ENCODE measurements around the gene CYP2C18.
"Not testable (repeated sequence)": the region's sequence is repeated elsewhere in the genome, so short reads cannot be mapped to it uniquely, and the experiment has no call there.

Gene CYP2C18

GRCh38 chr10:94676496-94676895, 7.0 kb upstream of the CYP2C18 start:
- Histone ChIP-seq H3K4me3 (ENCODE audit: low read length) (no peak overlapping the region), H3K9me3 (ENCODE audit: insufficient read depth, low read depth, low read length) (no peaks in the 10 kb centered on the region), H3K27ac (ENCODE audit: low read length) (no peak overlapping the region), H3K4me1 (ENCODE audit: insufficient read depth, low read length) (0 out of 2 replicates have a peak, but pooled peaks cover 3% of the 10 kb centered on the region), H3K9ac (ENCODE audit: low read depth, low read length) (no peak overlapping the region), H3K36me3 (ENCODE audit: insufficient read depth, low read depth, low read length) (no peaks in the 10 kb centered on the region), H3K27me3 (ENCODE audit: insufficient read depth, low read length) (no peaks in the 10 kb centered on the region)

- H3K4me1 ChIP-seq (ENCODE audit: insufficient read depth, low read length), result 0 out of 2 replicates have a peak, but pooled peaks cover 3% of the 10 kb centered on the region
- H3K27ac ChIP-seq (ENCODE audit: low read length), result no peak overlapping the region
- no peaks in the 10 kb centered on the region for H3K27me3 ChIP-seq (ENCODE audit: insufficient read depth, low read length)
- no peak overlapping the region for H3K9ac ChIP-seq (ENCODE audit: low read depth, low read length)
- no peaks in the 10 kb centered on the region for H3K36me3 ChIP-seq (ENCODE audit: insufficient read depth, low read depth, low read length)
- H3K9me3 ChIP-seq (ENCODE audit: insufficient read depth, low read depth, low read length), result no peaks in the 10 kb centered on the region
- no peak overlapping the region for H3K4me3 ChIP-seq (ENCODE audit: low read length)
These were observed 5.8 kb upstream of the CYP2C18 start for GRCh38 chr10:94677691-94678090.

- H3K9ac ChIP-seq (ENCODE audit: low read depth, low read length), result no peak overlapping the region
- H3K27me3 ChIP-seq (ENCODE audit: insufficient read depth, low read length), result no peaks in the 10 kb centered on the region
- no peak overlapping the region for H3K4me3 ChIP-seq (ENCODE audit: low read length)
- H3K36me3 ChIP-seq (ENCODE audit: insufficient read depth, low read depth, low read length), result no peaks in the 10 kb centered on the region
- no peaks in the 10 kb centered on the region for H3K9me3 ChIP-seq (ENCODE audit: insufficient read depth, low read depth, low read length)
- H3K4me1 ChIP-seq (ENCODE audit: insufficient read depth, low read length), result peaks cover 8% of the 10 kb centered on the region; the same call in 1 of the 2 replicates
- H3K27ac ChIP-seq (ENCODE audit: low read length), result no peak overlapping the region
These were observed 5.1 kb upstream of the CYP2C18 start for GRCh38 chr10:94678475-94678874.

GRCh38 chr10:94680544-94680943, 3.0 kb upstream of the CYP2C18 start:
- Histone ChIP-seq H3K27ac (ENCODE audit: low read length) (no peak overlapping the region), H3K27me3 (ENCODE audit: insufficient read depth, low read length) (no peaks in the 10 kb centered on the region), H3K9me3 (ENCODE audit: insufficient read depth, low read depth, low read length) (0 out of 2 replicates have a peak, but pooled peaks cover 2% of the 10 kb centered on the region), H3K36me3 (ENCODE audit: insufficient read depth, low read depth, low read length) (no peaks in the 10 kb centered on the region), H3K4me3 (ENCODE audit: low read length) (no peak overlapping the region), H3K9ac (ENCODE audit: low read depth, low read length) (no peak overlapping the region), H3K4me1 (ENCODE audit: insufficient read depth, low read length) (peaks cover 6% of the 10 kb centered on the region; the same call in 1 of the 2 replicates)

- H3K4me3 ChIP-seq (ENCODE audit: low read length); H3K4me1 ChIP-seq (ENCODE audit: insufficient read depth, low read length); H3K27me3 ChIP-seq (ENCODE audit: insufficient read depth, low read length); H3K9ac ChIP-seq (ENCODE audit: low read depth, low read length); H3K36me3 ChIP-seq (ENCODE audit: insufficient read depth, low read depth, low read length); H3K27ac ChIP-seq (ENCODE audit: low read length); H3K9me3 ChIP-seq (ENCODE audit: insufficient read depth, low read depth, low read length): not testable (repeated sequence)
These were observed 893 bp upstream of the CYP2C18 start for GRCh38 chr10:94682636-94683035.

GRCh38 chr10:94687625-94688248, 4.2 kb downstream of the CYP2C18 start:
- Histone ChIP-seq H3K27me3 (ENCODE audit: insufficient read depth, low read length) (no peaks in the 10 kb centered on the region), H3K36me3 (ENCODE audit: insufficient read depth, low read depth, low read length) (no peaks in the 10 kb centered on the region), H3K9me3 (ENCODE audit: insufficient read depth, low read depth, low read length) (0 out of 2 replicates have a peak, but pooled peaks cover 4% of the 10 kb centered on the region), H3K27ac (ENCODE audit: low read length) (no peak overlapping the region), H3K9ac (ENCODE audit: low read depth, low read length) (no peak overlapping the region), H3K4me1 (ENCODE audit: insufficient read depth, low read length) (peaks cover 6% of the 10 kb centered on the region; the same call in 1 of the 2 replicates), H3K4me3 (ENCODE audit: low read length) (no peak overlapping the region)

- no peak overlapping the region for H3K9ac ChIP-seq (ENCODE audit: low read depth, low read length)
- H3K36me3 ChIP-seq (ENCODE audit: insufficient read depth, low read depth, low read length), result no peaks in the 10 kb centered on the region
- no peak overlapping the region for H3K4me3 ChIP-seq (ENCODE audit: low read length)
- no peaks in the 10 kb centered on the region for H3K27me3 ChIP-seq (ENCODE audit: insufficient read depth, low read length)
- no peak overlapping the region for H3K27ac ChIP-seq (ENCODE audit: low read length)
- no peaks in the 10 kb centered on the region for H3K9me3 ChIP-seq (ENCODE audit: insufficient read depth, low read depth, low read length)
- H3K4me1 ChIP-seq (ENCODE audit: insufficient read depth, low read length), result no peaks in the 10 kb centered on the region
These were observed 22.6 kb downstream of the CYP2C18 start for GRCh38 chr10:94706089-94706488.

- H3K4me1 ChIP-seq (ENCODE audit: insufficient read depth, low read length), result no peaks in the 10 kb centered on the region
- H3K9me3 ChIP-seq (ENCODE audit: insufficient read depth, low read depth, low read length), result no peaks in the 10 kb centered on the region
- no peaks in the 10 kb centered on the region for H3K27me3 ChIP-seq (ENCODE audit: insufficient read depth, low read length)
- H3K9ac ChIP-seq (ENCODE audit: low read depth, low read length), result no peak overlapping the region
- no peaks in the 10 kb centered on the region for H3K36me3 ChIP-seq (ENCODE audit: insufficient read depth, low read depth, low read length)
- H3K27ac ChIP-seq (ENCODE audit: low read length), result no peak overlapping the region
- no peak overlapping the region for H3K4me3 ChIP-seq (ENCODE audit: low read length)
These were observed 27.0 kb downstream of the CYP2C18 start for GRCh38 chr10:94710578-94710977.

- no peak overlapping the region for H3K4me3 ChIP-seq (ENCODE audit: low read length)
- H3K4me1 ChIP-seq (ENCODE audit: insufficient read depth, low read length), result no peaks in the 10 kb centered on the region
- H3K27me3 ChIP-seq (ENCODE audit: insufficient read depth, low read length), result no peaks in the 10 kb centered on the region
- H3K9me3 ChIP-seq (ENCODE audit: insufficient read depth, low read depth, low read length), result no peaks in the 10 kb centered on the region
- H3K36me3 ChIP-seq (ENCODE audit: insufficient read depth, low read depth, low read length), result no peaks in the 10 kb centered on the region
- no peak overlapping the region for H3K9ac ChIP-seq (ENCODE audit: low read depth, low read length)
- H3K27ac ChIP-seq (ENCODE audit: low read length), result no peak overlapping the region
These were observed 42.3 kb downstream of the CYP2C18 start for GRCh38 chr10:94725871-94726270.

GRCh38 chr10:94735197-94735596, 51.7 kb downstream of the CYP2C18 start:
- Histone ChIP-seq H3K4me1 (ENCODE audit: insufficient read depth, low read length) (no peaks in the 10 kb centered on the region), H3K27ac (ENCODE audit: low read length) (no peak overlapping the region), H3K27me3 (ENCODE audit: insufficient read depth, low read length) (no peaks in the 10 kb centered on the region), H3K9ac (ENCODE audit: low read depth, low read length) (no peak overlapping the region), H3K4me3 (ENCODE audit: low read length) (no peak overlapping the region), H3K9me3 (ENCODE audit: insufficient read depth, low read depth, low read length) (no peaks in the 10 kb centered on the region), H3K36me3 (ENCODE audit: insufficient read depth, low read depth, low read length) (no peaks in the 10 kb centered on the region)

GRCh38 chr10:94738588-94738987, 55.1 kb downstream of the CYP2C18 start:
- H3K36me3 ChIP-seq (ENCODE audit: insufficient read depth, low read depth, low read length), result no peaks in the 10 kb centered on the region
- H3K27ac ChIP-seq (ENCODE audit: low read length), result no peak overlapping the region
- H3K27me3 ChIP-seq (ENCODE audit: insufficient read depth, low read length), result no peaks in the 10 kb centered on the region
- no peak overlapping the region for H3K9ac ChIP-seq (ENCODE audit: low read depth, low read length)
- no peaks in the 10 kb centered on the region for H3K4me1 ChIP-seq (ENCODE audit: insufficient read depth, low read length)
- no peak overlapping the region for H3K4me3 ChIP-seq (ENCODE audit: low read length)
- peaks cover 14% of the 10 kb centered on the region; the same call in 1 of the 2 replicates for H3K9me3 ChIP-seq (ENCODE audit: insufficient read depth, low read depth, low read length)

GRCh38 chr10:94747137-94747536, 63.6 kb downstream of the CYP2C18 start:
- Histone ChIP-seq H3K4me1 (ENCODE audit: insufficient read depth, low read length) (no peaks in the 10 kb centered on the region), H3K27me3 (ENCODE audit: insufficient read depth, low read length) (no peaks in the 10 kb centered on the region), H3K27ac (ENCODE audit: low read length) (no peak overlapping the region), H3K4me3 (ENCODE audit: low read length) (no peak overlapping the region), H3K36me3 (ENCODE audit: insufficient read depth, low read depth, low read length) (no peaks in the 10 kb centered on the region), H3K9ac (ENCODE audit: low read depth, low read length) (no peak overlapping the region), H3K9me3 (ENCODE audit: insufficient read depth, low read depth, low read length) (peaks cover 25% of the 10 kb centered on the region; the same call in 1 of the 2 replicates)

All from iPS-20b (cell line).